Subcutaneous abdominal adipose tissue (tissue), 5 donors: Measurements from ENCODE around the gene WDR4.

Experiments used
- H3K27ac ChIP-seq: one replicate; pipeline ENCODE4 v1.7.0; 2013; ENCODE audit warnings: low read depth, mild to moderate bottlenecking, inconsistent platforms, low read length, moderate library complexity
- H3K27me3 ChIP-seq, 5 donors: one replicate each; pipeline ENCODE4 v1.7.0; 2013; ENCODE audit warnings: low read length in 5 of 5, inconsistent platforms in 1 of 5; ENCODE audit not compliant: control insufficient read depth in 5 of 5, insufficient read depth in 4 of 5
- H3K36me3 ChIP-seq, 5 donors: one replicate each; pipeline ENCODE4 v1.7.0; 2013; ENCODE audit warnings: low read length in 5 of 5; ENCODE audit not compliant: control insufficient read depth in 5 of 5, insufficient read depth in 5 of 5
- H3K4me1 ChIP-seq, 5 donors: one replicate each; pipeline ENCODE4 v1.7.0; 2013; ENCODE audit warnings: low read length in 5 of 5, mild to moderate bottlenecking in 3 of 5, moderate library complexity in 1 of 5; ENCODE audit not compliant: control insufficient read depth in 5 of 5, insufficient read depth in 5 of 5
- H3K4me3 ChIP-seq, 5 donors: one replicate each; pipeline ENCODE4 v1.7.0; 2013; ENCODE audit warnings: low read length in 5 of 5, low read depth in 1 of 5
- H3K9ac ChIP-seq, 5 donors: one replicate each; pipeline ENCODE4 v1.7.0; 2013; ENCODE audit warnings: low read length in 5 of 5, mild to moderate bottlenecking in 4 of 5, moderate library complexity in 3 of 5
- H3K9me3 ChIP-seq, 5 donors: one replicate each; pipeline ENCODE4 v1.7.0; 2013; ENCODE audit warnings: low read length in 5 of 5; ENCODE audit not compliant: control insufficient read depth in 5 of 5
- donor health status: healthy.
- donor health status: healthy.
- donor health status: healthy.
- donor health status: healthy.
- donor health status: healthy.

The WDR4 gene

DNA sequence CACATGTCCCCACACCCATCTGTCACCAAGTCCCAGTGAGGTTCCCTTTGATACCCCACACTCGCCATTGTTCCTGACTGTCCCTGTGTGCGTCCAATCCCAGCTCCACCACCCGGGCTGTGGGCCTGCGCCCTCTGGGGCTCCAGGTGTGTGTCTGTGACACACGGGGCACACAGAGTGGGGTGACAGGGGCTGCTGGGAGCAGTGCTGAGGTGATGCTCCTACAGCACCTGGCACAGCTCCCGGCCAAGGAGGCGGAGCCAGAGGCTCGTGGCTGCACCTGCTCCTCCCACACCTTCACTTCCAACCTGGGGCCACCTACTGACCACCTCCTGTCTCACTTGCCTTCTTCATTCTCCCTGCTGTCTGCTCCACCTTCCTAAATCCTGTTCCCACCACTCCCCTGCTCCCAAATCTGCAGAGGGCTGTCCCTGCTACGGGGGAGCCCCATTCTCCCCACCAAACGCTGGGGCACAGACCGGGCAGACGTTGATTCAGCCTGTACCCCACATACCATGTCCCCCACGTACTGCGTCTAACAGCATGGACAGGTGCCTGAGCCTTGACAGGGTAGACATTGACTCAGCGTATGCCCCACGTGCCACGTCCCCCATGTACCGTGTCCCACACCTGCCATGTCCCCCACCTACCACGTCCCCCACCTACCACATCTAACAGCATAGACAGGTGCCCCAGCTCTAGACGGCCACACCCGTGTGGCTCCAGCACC is 16.4 kb downstream of the WDR4 start:
- Histone ChIP-seq H3K27me3 (no peaks in the 10 kb centered on the region), H3K9me3 (no peaks in the 10 kb centered on the region), H3K4me3 (no peak overlapping the region), H3K4me1 (peaks cover 0 to 28% (median 6%) of the 10 kb centered on the region in 5 donors), H3K27ac (no peak overlapping the region), H3K9ac (no peak overlapping the region), H3K36me3 (peaks cover 0 to 83% (median 57%) of the 10 kb centered on the region in 5 donors)

DNA sequence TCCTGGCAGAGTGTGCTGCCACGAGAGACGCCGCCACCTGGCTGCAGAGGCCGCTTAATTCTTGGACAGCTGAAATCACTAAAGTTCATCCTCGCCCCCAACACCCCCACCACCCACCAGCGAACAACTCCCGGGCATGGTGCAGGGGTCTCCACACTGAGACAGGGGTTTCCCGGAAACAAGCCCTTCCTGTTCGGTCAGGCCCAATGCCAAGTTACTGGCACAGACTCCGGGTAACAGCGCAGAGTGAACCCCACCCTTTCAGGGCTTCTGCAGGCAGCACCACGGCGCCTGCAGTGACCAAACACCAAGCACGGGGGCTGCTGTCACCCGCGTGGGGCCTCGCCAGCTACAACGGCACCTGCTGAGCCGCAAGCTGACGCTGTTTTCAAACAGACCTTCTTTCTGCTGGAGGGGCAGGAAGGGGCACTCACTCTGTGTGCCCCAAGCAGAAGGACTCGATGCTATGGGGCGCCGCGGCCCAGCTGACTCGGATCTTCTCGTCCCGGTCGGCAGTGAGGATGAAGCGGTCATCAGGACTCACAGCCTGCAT is 17.4 kb downstream of the WDR4 start:
- Histone ChIP-seq H3K27ac (no peak overlapping the region), H3K36me3 (peaks cover 0 to 85% (median 61%) of the 10 kb centered on the region in 5 donors), H3K9me3 (no peaks in the 10 kb centered on the region), H3K4me1 (peaks cover 0 to 27% (median 6%) of the 10 kb centered on the region in 5 donors), H3K9ac (no peak overlapping the region), H3K4me3 (no peak overlapping the region), H3K27me3 (no peaks in the 10 kb centered on the region)

DNA sequence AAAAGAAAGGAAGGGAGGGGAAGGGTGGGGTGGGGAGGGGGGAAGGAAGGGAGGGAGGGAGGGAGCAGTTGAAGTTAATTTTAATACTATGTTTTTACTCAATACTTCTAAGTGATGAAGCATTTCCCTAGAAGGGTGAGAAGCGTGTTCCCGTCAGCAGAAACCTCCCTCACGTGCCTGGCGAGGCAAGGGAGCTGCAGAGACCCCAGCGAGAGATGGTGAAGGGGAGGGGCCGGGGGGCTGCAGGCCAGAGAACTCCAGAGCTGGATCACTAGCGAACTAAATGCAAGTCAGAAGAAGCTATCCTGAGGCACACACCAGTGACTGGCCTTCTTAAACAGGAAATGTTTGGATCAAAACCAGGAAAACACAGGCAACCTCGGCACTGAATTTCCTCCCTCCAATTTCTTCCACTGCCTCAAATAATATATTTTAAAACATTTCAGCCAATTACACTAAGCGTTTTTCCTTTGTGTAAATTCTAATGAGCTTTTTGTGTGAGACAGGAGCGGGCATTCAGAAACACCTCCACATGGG is 18.0 kb downstream of the WDR4 start:
- H3K4me3 ChIP-seq = no peak overlapping the region
- peaks cover 0 to 86% (median 66%) of the 10 kb centered on the region in 5 donors for H3K36me3 ChIP-seq
- H3K27me3 ChIP-seq = no peaks in the 10 kb centered on the region

DNA sequence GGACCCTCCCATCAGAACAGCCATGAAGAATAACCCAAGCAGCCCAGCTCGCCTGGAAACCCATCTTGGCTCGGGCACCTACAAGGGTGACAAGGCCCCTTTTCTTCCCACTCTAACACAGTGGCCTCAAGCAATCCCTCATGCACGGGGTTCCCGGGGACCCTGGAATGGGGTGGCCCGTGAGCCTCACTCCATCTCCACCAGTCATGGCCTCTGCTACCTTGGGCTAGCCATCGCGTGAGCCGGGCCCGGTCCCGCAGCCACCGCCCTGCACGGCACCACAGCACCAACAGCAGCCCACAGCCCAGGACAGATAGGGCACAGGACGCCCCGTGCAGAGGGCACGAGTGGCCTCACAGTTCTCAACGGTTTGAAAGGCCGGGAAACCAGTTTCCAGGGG is 19.0 kb downstream of the WDR4 start:
- peaks cover 0 to 89% (median 75%) of the 10 kb centered on the region in 5 donors for H3K36me3 ChIP-seq

More for the DNA sequence above, 18.0 kb downstream of the WDR4 start:
- Histone ChIP-seq H3K4me1 (peaks cover 0 to 21% (median 6%) of the 10 kb centered on the region in 5 donors), H3K9me3 (no peaks in the 10 kb centered on the region), H3K27ac (no peak overlapping the region), H3K9ac (no peak overlapping the region)

DNA sequence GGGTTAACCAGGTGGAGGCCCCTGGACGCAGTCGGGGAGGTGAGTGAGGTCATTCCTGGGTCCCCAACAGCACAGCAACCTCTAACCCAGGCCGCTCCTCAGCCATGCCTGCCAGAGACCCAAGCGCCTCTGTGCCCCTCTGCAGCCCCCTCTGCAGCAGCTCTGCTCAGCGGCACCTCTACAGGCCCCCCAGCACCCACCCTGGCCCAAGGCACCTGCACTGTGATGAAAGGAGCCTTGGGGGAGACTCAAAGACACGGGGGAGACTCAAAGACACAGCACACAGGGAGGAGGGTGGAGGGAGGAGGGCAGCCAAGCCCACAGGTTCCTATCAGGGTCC is 19.5 kb downstream of the WDR4 start:
- Histone ChIP-seq H3K9ac (no peak overlapping the region), H3K36me3 (peaks cover 0 to 89% (median 80%) of the 10 kb centered on the region in 5 donors)

More for the DNA sequence above, 19.0 kb downstream of the WDR4 start:
- H3K27me3 ChIP-seq = no peaks in the 10 kb centered on the region
- H3K4me1 ChIP-seq = peaks cover 0 to 16% (median 6%) of the 10 kb centered on the region in 5 donors
- no peaks in the 10 kb centered on the region for H3K9me3 ChIP-seq
- no peak overlapping the region for H3K27ac ChIP-seq
- no peak overlapping the region for H3K9ac ChIP-seq
- H3K4me3 ChIP-seq = no peak overlapping the region

DNA sequence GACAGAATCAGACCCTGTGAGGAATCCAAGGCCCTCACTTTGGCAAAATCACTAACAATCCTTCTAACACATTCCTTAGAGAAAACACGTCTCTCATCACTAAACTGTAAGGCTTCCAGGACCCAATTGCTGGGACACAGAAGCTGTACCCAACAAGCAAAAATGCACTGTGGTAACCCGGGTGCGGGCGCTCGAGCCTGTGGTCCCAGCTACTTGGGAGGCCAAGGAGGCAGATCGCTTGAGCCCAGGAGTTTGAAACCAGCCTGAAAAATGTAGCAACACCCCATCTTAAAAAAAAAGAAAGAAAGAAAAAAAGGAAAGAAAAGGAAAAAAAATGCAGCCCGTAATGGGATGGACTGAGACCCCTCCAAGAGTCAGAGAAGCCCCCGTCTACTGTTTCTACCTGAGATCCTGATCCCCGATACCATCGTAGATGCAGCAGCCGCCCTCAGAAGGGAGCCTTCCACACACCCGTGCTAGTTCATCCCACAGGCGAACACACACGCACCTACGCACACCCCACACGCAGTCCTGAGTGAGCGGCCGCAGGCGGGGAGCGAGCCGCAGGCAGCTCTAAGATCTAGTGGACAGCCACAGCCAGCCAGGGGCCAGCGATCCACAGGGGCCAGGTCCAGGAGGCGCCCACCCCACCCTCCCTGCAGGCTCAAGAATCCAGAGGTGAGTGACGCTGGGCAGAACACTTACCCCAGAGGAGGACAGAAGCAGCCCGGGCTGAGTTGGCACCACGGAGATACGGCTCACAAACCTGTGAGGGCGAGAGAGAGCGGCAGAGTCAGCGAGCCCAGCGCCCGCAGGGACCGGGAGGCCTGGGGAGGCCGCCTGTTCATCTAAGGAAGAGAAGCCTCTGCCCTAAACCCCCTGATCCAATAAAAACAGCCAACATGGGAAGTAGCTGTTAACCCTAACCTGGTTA is 20.1 kb downstream of the WDR4 start:
- Histone ChIP-seq H3K27me3 (no peaks in the 10 kb centered on the region), H3K4me1 (peaks cover 0 to 13% (median 0%) of the 10 kb centered on the region in 5 donors), H3K27ac (no peak overlapping the region), H3K4me3 (no peak overlapping the region), H3K9me3 (no peaks in the 10 kb centered on the region), H3K9ac (no peak overlapping the region), H3K36me3 (peaks cover 0 to 89% (median 83%) of the 10 kb centered on the region in 5 donors)

More for the DNA sequence above, 19.5 kb downstream of the WDR4 start:
- peaks cover 0 to 16% (median 6%) of the 10 kb centered on the region in 5 donors for H3K4me1 ChIP-seq
- no peaks in the 10 kb centered on the region for H3K27me3 ChIP-seq
- no peak overlapping the region for H3K27ac ChIP-seq
- no peak overlapping the region for H3K4me3 ChIP-seq
- no peaks in the 10 kb centered on the region for H3K9me3 ChIP-seq

DNA sequence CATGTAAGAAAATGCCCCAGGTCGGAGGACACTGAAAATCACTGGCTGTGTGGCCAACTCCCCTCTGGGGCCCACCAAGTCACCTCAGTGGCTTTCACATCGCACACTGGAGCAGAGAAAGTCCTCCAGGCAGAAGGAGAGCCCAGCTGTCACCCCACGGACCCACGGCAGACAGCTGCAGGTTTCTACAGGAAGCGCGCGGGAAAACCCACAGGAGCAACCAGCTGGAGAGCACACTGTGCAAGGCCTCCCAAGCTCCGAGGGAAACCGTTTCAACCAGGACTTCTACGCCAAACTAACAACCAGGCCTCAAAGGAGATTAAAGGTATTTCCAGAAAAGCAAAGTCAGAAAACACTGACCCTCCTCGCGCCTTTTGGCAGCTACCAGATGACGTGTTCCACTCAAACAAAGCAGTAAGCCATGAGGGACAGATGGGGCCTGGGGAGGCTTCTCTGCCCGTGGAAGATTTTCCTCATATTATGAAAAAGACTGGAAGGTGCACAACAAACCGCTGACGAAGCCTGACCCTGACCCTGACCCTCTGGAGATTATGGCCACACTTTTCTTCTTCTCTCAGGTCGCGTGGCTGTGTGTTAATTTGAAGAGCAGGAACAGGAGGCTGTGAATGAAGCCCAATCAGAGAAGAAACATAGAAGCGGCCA is 21.0 kb downstream of the WDR4 start:
- Histone ChIP-seq H3K36me3 (peaks cover 0 to 94% (median 87%) of the 10 kb centered on the region in 5 donors), H3K9ac (no peak overlapping the region), H3K27ac (no peak overlapping the region), H3K9me3 (no peaks in the 10 kb centered on the region), H3K27me3 (no peaks in the 10 kb centered on the region), H3K4me3 (no peak overlapping the region), H3K4me1 (peaks cover 0 to 9% (median 0%) of the 10 kb centered on the region in 5 donors)

DNA sequence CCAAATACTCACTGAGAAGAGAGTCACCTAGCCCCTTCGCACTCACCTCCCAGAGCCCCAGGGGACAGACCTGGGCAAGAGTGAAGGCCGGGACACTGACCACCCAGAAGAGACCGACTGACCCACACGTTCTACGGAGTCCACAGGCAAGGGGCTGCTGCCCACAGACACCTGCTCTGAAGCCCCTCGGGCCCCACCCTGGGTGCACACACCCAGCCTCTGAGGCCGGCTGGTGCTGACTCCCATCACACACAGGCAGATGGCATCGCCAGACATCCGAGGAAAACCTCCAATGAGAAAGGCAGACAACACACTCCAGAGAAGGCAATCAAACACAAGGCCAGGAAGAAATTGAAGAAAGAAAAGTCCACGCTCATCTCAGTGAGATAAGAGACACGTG is 22.1 kb downstream of the WDR4 start:
- H3K36me3 ChIP-seq = peaks cover 0 to 93% (median 85%) of the 10 kb centered on the region in 5 donors
- no peak overlapping the region for H3K9ac ChIP-seq
- H3K9me3 ChIP-seq = no peaks in the 10 kb centered on the region
- no peak overlapping the region for H3K27ac ChIP-seq
- H3K4me1 ChIP-seq = peaks cover 0 to 8% (median 0%) of the 10 kb centered on the region in 5 donors
- no peaks in the 10 kb centered on the region for H3K27me3 ChIP-seq
- H3K4me3 ChIP-seq = no peak overlapping the region

DNA sequence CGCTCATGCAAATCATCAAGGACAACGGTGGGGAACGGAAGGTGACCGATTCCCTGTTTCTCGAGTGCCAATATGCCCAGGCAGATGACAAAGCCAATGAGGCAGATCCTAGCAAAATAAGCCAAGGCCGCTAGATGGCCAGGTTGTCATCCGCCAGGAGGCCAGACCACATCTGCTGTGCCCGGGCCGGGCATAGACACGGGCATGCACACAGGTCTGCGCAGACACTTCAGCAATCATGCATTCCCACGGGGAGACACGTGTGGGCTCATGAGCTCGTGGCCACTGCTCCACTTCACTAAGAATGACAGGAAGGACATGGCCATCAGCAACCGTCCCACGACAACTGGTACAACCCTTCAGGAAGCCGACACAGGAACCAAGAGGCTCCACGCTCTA is 23.4 kb downstream of the WDR4 start:
- Histone ChIP-seq H3K27ac (no peak overlapping the region), H3K9ac (no peak overlapping the region), H3K36me3 (peaks cover 0 to 98% (median 92%) of the 10 kb centered on the region in 5 donors), H3K27me3 (no peaks in the 10 kb centered on the region), H3K9me3 (no peaks in the 10 kb centered on the region), H3K4me3 (no peak overlapping the region), H3K4me1 (no peaks in the 10 kb centered on the region)
